Nephron (organoid): ENCODE data around the gene HELQ.

Source experiments
- H3K27ac Mint-ChIP-seq, 3 experiments: 2 replicates each; pipeline ENCODE4 v1.8.0; 2020; ENCODE audit warnings: mixed read lengths in 3 of 3, mild to moderate bottlenecking in 2 of 3, moderate library complexity in 1 of 3
- H3K27me3 Mint-ChIP-seq: 2 replicates; pipeline ENCODE4 v1.8.0; 2021; ENCODE audit warnings: low read depth, mild to moderate bottlenecking, moderate library complexity, mixed read lengths
- H3K36me3 Mint-ChIP-seq: 2 replicates; pipeline ENCODE4 v1.8.0; 2020; ENCODE audit warnings: low read depth, mixed read lengths
- H3K4me1 Mint-ChIP-seq: 2 replicates; pipeline ENCODE4 v1.8.0; 2020; ENCODE audit warnings: mixed read lengths
- H3K4me3 Mint-ChIP-seq, 3 experiments: 2 replicates each; pipeline ENCODE4 v1.8.0; 2020; ENCODE audit warnings: mild to moderate bottlenecking in 3 of 3, mixed read lengths in 3 of 3, moderate library complexity in 2 of 3
- H3K9me3 Mint-ChIP-seq: 2 replicates; pipeline ENCODE4 v1.8.0; 2020; ENCODE audit warnings: mixed read lengths
- TF ChIP-seq, protein P1 (sequence below), 3 experiments: fragments of 200-600 bp; sonication (generic); IDR thresholded peaks; one replicate each; pipeline ENCODE4 v1.5.0; 2021; ENCODE audit warnings: antibody characterized with exemption in 3 of 3; ENCODE audit not compliant: unreplicated experiment in 3 of 3

Gene HELQ

DNA sequence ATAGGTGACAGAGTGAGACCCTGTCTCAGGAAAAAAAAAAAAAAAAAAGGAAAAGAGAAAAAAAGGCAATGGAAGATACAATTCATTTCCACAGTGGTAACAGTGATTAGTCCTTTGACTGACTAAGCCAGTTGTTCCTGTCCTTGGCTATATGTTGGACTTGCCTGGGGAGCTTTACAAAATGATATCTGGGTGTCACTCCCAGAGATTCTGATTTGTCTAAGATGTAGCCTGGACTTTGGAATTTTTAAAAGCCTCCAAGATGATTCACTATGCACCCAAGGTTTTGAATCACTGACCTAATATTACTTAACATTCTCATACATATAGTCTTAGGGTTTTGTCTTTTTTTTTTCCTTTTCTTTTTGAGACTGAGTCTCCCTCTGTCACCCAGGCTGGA, 16.9 kb downstream of the HELQ start:
- Mint-ChIP-seq H3K27me3 (no peaks in the 10 kb centered on the region), H3K9me3 (no peaks in the 10 kb centered on the region), H3K36me3 (peaks cover 28% of the 10 kb centered on the region), H3K4me3 (no peak overlapping the region), H3K4me1 (no peaks in the 10 kb centered on the region), H3K27ac (no peak overlapping the region)
- TF ChIP-seq, protein P1, sequence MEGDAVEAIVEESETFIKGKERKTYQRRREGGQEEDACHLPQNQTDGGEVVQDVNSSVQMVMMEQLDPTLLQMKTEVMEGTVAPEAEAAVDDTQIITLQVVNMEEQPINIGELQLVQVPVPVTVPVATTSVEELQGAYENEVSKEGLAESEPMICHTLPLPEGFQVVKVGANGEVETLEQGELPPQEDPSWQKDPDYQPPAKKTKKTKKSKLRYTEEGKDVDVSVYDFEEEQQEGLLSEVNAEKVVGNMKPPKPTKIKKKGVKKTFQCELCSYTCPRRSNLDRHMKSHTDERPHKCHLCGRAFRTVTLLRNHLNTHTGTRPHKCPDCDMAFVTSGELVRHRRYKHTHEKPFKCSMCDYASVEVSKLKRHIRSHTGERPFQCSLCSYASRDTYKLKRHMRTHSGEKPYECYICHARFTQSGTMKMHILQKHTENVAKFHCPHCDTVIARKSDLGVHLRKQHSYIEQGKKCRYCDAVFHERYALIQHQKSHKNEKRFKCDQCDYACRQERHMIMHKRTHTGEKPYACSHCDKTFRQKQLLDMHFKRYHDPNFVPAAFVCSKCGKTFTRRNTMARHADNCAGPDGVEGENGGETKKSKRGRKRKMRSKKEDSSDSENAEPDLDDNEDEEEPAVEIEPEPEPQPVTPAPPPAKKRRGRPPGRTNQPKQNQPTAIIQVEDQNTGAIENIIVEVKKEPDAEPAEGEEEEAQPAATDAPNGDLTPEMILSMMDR (IDR thresholded peaks at IDR 0.05; ENCODE audit: unreplicated experiment in 3 of 3) = no peak

DNA sequence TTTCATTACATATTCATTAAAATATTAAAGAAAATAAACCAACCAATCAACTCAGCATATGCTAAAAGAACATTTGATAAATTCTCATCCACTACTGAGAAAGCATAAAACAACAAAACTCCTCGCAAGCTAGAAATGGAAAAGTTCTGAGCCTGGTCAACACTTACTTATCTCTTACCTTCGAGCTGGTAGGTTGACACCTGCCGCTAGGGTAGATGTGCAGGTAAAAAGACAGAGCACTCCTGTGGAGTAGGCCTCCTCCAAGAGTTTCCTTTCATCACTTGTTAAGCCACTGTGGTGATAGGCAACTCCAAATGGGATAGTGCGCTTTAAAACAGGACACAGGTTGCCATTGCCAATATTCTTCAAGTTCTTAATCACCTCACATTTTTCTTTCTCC, 18.9 kb downstream of the HELQ start:
- H3K27ac Mint-ChIP-seq = no peak overlapping the region
- no peaks in the 10 kb centered on the region for H3K27me3 Mint-ChIP-seq
- TF ChIP-seq, protein P1 (IDR thresholded peaks at IDR 0.05; ENCODE audit: unreplicated experiment in 3 of 3) = no peak
- H3K9me3 Mint-ChIP-seq = no peaks in the 10 kb centered on the region
- H3K4me3 Mint-ChIP-seq = no peak overlapping the region
- H3K4me1 Mint-ChIP-seq = no peaks in the 10 kb centered on the region
- peaks cover 25% of the 10 kb centered on the region for H3K36me3 Mint-ChIP-seq

DNA sequence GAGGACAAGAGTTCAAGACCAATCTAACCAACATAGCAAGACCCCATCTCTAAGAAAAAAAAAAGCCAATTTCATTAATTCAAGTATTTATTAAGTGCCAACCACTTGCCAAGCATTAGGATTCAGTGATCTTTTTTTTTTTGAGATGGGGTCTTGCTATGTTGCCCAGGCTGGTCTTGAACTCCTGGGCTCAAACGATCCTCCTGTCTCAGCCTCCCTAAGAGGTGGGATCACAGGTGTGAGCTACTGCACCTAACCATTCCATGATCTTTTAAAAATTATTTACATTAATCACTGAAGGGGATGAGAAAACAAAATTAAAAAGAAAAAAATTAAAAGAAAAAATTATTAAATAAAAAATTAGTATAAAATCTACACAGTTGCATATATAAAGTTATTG, 24.4 kb downstream of the HELQ start:
- no peaks in the 10 kb centered on the region for H3K27me3 Mint-ChIP-seq
- TF ChIP-seq, protein P1 (IDR thresholded peaks at IDR 0.05; ENCODE audit: unreplicated experiment in 3 of 3) = no peak
- H3K36me3 Mint-ChIP-seq = peaks cover 20% of the 10 kb centered on the region
- H3K4me3 Mint-ChIP-seq = no peak overlapping the region
- no peaks in the 10 kb centered on the region for H3K4me1 Mint-ChIP-seq
- H3K9me3 Mint-ChIP-seq = no peaks in the 10 kb centered on the region
- H3K27ac Mint-ChIP-seq = no peak overlapping the region

DNA sequence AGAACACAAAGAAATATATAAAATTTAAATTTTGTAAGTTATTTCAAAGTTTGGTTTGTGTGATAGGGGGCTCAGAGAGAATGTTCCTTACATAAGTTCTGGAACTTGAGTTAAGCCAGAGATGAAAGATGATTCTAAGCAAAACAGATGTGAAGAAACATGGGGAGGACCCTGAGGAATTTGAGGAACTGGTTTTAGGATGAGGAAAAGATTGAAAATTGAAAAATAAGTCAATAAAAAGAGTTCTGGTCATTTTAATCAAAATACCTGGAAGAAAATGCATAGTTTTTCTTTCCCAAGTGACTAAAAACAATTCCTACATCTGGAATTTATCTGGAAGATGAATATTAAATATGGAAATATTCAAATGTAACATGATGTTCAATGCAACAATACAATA, 37.4 kb downstream of the HELQ start:
- Mint-ChIP-seq H3K4me1 (no peaks in the 10 kb centered on the region), H3K27ac (no peak overlapping the region), H3K4me3 (no peak overlapping the region), H3K9me3 (no peaks in the 10 kb centered on the region), H3K36me3 (peaks cover 32% of the 10 kb centered on the region), H3K27me3 (no peaks in the 10 kb centered on the region)
- TF ChIP-seq, protein P1 (IDR thresholded peaks at IDR 0.05; ENCODE audit: unreplicated experiment in 3 of 3) = no peak

DNA sequence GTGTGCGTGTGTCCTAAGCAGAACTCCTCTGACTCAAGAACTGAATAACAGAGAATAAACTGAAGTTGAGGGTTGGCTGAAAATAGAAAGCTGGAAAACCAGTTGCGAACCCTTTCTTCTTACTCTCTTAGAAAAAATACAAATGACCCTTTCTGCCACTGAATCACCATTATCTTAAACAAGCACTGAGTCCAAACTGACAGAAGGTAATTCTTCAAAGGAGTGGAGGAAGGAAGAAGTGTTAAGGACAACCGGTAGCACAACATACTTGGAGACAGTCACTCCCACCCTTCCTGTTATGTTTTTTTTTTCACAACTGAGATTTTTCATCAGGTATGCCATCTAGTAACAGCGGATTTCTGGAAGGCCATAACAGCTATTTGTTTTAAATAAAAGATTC, 38.1 kb downstream of the HELQ start:
- H3K36me3 Mint-ChIP-seq = peaks cover 33% of the 10 kb centered on the region
- TF ChIP-seq, protein P1 (IDR thresholded peaks at IDR 0.05; ENCODE audit: unreplicated experiment in 3 of 3) = no peak
- H3K27ac Mint-ChIP-seq = no peak overlapping the region
- H3K4me3 Mint-ChIP-seq = no peak overlapping the region
- H3K4me1 Mint-ChIP-seq = no peaks in the 10 kb centered on the region
- no peaks in the 10 kb centered on the region for H3K9me3 Mint-ChIP-seq
- H3K27me3 Mint-ChIP-seq = no peaks in the 10 kb centered on the region

DNA sequence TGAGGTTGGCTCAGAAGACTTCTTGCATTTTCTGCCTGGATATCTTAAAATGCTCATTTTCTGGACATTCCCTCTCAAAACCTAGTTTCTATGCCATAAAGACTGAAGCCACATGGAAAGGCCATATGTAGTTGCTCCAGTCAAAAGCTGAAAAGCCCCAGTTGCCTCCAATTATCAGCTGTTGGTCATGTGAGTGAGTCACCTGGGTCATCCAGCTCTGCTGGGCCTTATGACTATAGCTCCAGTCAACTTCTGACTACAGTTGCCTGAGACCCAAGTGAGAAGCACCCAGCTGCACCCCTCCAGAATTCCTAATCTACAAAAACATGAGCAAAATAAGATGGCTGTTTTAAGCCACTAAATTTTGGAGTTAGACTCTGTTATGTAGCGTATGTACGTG, 41.9 kb downstream of the HELQ start:
- TF ChIP-seq, protein P1 (IDR thresholded peaks at IDR 0.05; ENCODE audit: unreplicated experiment in 3 of 3) = no peak
- Mint-ChIP-seq H3K36me3 (peaks cover 36% of the 10 kb centered on the region), H3K4me1 (no peaks in the 10 kb centered on the region), H3K9me3 (no peaks in the 10 kb centered on the region), H3K4me3 (no peak overlapping the region), H3K27ac (no peak overlapping the region), H3K27me3 (no peaks in the 10 kb centered on the region)
